HG03060 (cell line): ENCODE data around the gene SLC43A3.

Experiments
- ATAC-seq: cut with Tn5 transposase; IDR thresholded peaks from one replicate; pipeline ENCODE4 v1.9.1; 2021; ENCODE audit warnings: low read depth, moderate number of reproducible peaks; ENCODE audit not compliant: unreplicated experiment

The SLC43A3 gene

GRCh38 chr11:57426929-57427726, at the start of gene SLC43A3:
Gene SLC43A3 (minus strand): TSS chr11:57427121. CDS start chr11:57426172, 949 bp downstream.
- ATAC-seq = peak; percentile 20

- no peak for ATAC-seq
Measured at GRCh38 chr11:57476047-57476756, 49.3 kb upstream of the SLC43A3 start.

- ATAC-seq = no peak
Measured at GRCh38 chr11:57475671-57476046, 48.7 kb upstream of the SLC43A3 start.

GRCh38 chr11:57475191-57475590, 48.3 kb upstream of the SLC43A3 start:
- ATAC-seq = no peak

GRCh38 chr11:57474803-57475115, 47.8 kb upstream of the SLC43A3 start:
- no peak for ATAC-seq

GRCh38 chr11:57474017-57474802, 47.3 kb upstream of the SLC43A3 start:
- no peak for ATAC-seq

- ATAC-seq = no peak
Measured at GRCh38 chr11:57473285-57473841, 46.4 kb upstream of the SLC43A3 start.

GRCh38 chr11:57471496-57471895, 44.6 kb upstream of the SLC43A3 start:
- ATAC-seq = no peak

- no peak for ATAC-seq
Measured at GRCh38 chr11:57469268-57469667, 42.3 kb upstream of the SLC43A3 start.

GRCh38 chr11:57468276-57468675, 41.4 kb upstream of the SLC43A3 start:
- ATAC-seq = no peak

GRCh38 chr11:57467508-57468157, 40.7 kb upstream of the SLC43A3 start:
- no peak for ATAC-seq

GRCh38 chr11:57466680-57467079, 39.8 kb upstream of the SLC43A3 start:
- ATAC-seq = no peak

- ATAC-seq = no peak
Measured at GRCh38 chr11:57464539-57465181, 37.7 kb upstream of the SLC43A3 start.

- ATAC-seq = no peak
Measured at GRCh38 chr11:57463671-57464538, 37.0 kb upstream of the SLC43A3 start.

GRCh38 chr11:57462597-57462996, 35.7 kb upstream of the SLC43A3 start:
- ATAC-seq = no peak

GRCh38 chr11:57461841-57462489, 35.0 kb upstream of the SLC43A3 start:
- ATAC-seq = no peak

- ATAC-seq = no peak
Measured at GRCh38 chr11:57460758-57461749, 34.1 kb upstream of the SLC43A3 start.
